GM23248 (cell line): Measurements from ENCODE around the gene SMIM29.

ENCODE experiments used
- EZH2 ChIP-seq: fragments of 200-600 bp; sonication (generic); IDR thresholded peaks from 2 replicates; pipeline ENCODE4 v1.6.1; 2018; ENCODE audit warnings: antibody characterized with exemption, mild to moderate bottlenecking; ENCODE audit not compliant: insufficient read depth, poor library complexity, severe bottlenecking
- EZH2phosphoT487 ChIP-seq: fragments of 200-600 bp; sonication (generic); IDR thresholded peaks from 2 replicates; pipeline ENCODE4 v1.6.1; 2018; ENCODE audit warnings: antibody characterized with exemption, moderate library complexity, mild to moderate bottlenecking, low read depth; ENCODE audit not compliant: insufficient read depth

DNA sequence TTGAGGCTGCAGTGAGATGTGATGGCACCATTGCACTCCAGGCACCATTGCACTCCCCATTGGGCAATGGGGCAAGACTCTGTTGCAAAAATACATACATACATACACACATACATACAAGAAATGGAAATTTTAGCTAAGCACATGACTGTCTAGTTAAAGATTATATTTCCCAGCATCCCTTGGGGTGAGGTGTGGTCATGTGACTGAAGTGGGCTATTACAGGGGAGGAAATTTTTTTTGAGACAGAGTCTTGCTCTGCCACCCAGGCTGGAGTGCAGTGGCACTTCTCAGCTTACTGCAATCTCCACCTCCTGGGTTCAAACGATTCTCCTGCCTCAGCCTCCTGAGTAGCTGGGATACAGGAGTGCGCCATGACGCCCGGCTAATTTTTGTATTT lies 44.1 kb downstream of the SMIM29 start:
- no peak for TF ChIP-seq EZH2
- no peak for TF ChIP-seq EZH2phosphoT487
